LNCAP (cell line): Measurements from ENCODE around the gene NKAIN4.

Experiments
- CTCF ChIP-seq: fragments of 450-650 bp; IDR thresholded peaks from 2 replicates; pipeline ENCODE4 v1.5.1; 2017; ENCODE audit warnings: mild to moderate bottlenecking

The NKAIN4 gene

GRCh38 chr20:63275825-63276224 lies 21.6 kb upstream of the NKAIN4 start:
- no peak for TF ChIP-seq CTCF

- TF ChIP-seq CTCF = no peak
These were observed 20.3 kb upstream of the NKAIN4 start for GRCh38 chr20:63274381-63275228.

- TF ChIP-seq CTCF = no peak
These were observed 19.5 kb upstream of the NKAIN4 start for GRCh38 chr20:63273635-63274380.

GRCh38 chr20:63273059-63273579 lies 18.9 kb upstream of the NKAIN4 start:
- no peak for TF ChIP-seq CTCF

GRCh38 chr20:63272105-63273058 lies 18.1 kb upstream of the NKAIN4 start, which contains the start of gene ARFGAP1:
TSS of gene ARFGAP1 (plus strand) at chr20:63272813. CDS start at chr20:63275581, 2,768 bp downstream.
- TF ChIP-seq CTCF = no peak

- no peak for TF ChIP-seq CTCF
These were observed 16.5 kb upstream of the NKAIN4 start for GRCh38 chr20:63270606-63271325.
